Keratinocyte (primary cell): ENCODE data around the gene OR6C3.

Experiments used
- EZH2 ChIP-seq: IDR thresholded peaks from one replicate; pipeline ENCODE4 v1.6.1; 2012; ENCODE audit warnings: inconsistent platforms, mild to moderate bottlenecking, low read length, moderate library complexity
- TF ChIP-seq, protein P1 (sequence below), 3 experiments: IDR thresholded peaks in 1 of 3; conservative IDR thresholded peaks in 1 of 3; optimal IDR thresholded peaks in 1 of 3; 2 replicates in 2 of 3; 3 replicates in 1 of 3; pipeline versions ENCODE3 to v1.5.1; 2011; ENCODE audit warnings: low read length in 3 of 3, mild to moderate bottlenecking in 3 of 3, moderate library complexity in 2 of 3, control low read depth in 1 of 3, inconsistent platforms in 1 of 3; ENCODE audit not compliant: insufficient read depth in 2 of 3; ENCODE audit errors: extremely low read depth in 1 of 3

DNA sequence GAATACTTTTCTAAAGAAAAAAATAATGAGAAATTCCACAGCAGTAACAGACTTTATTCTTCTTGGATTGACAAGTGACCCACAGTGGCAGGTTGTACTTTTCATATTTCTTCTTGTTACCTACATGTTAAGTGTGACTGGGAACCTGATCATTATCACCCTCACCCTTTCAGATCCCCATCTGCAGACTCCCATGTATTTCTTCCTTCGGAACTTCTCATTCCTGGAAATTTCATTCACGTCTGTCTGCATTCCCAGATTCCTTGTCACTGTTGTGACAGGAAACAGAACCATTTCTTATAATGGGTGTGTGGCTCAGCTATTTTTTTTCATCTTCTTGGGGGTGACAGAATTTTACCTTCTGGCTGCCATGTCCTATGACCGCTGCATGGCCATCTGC lies 34.5 kb downstream of the OR6C3 start:
- TF ChIP-seq, protein P1, sequence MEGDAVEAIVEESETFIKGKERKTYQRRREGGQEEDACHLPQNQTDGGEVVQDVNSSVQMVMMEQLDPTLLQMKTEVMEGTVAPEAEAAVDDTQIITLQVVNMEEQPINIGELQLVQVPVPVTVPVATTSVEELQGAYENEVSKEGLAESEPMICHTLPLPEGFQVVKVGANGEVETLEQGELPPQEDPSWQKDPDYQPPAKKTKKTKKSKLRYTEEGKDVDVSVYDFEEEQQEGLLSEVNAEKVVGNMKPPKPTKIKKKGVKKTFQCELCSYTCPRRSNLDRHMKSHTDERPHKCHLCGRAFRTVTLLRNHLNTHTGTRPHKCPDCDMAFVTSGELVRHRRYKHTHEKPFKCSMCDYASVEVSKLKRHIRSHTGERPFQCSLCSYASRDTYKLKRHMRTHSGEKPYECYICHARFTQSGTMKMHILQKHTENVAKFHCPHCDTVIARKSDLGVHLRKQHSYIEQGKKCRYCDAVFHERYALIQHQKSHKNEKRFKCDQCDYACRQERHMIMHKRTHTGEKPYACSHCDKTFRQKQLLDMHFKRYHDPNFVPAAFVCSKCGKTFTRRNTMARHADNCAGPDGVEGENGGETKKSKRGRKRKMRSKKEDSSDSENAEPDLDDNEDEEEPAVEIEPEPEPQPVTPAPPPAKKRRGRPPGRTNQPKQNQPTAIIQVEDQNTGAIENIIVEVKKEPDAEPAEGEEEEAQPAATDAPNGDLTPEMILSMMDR (optimal IDR thresholded peaks at IDR 0.05 in 1 of 3, IDR thresholded peaks at IDR 0.05 in 1 of 3, conservative IDR thresholded peaks at IDR 0.05 in 1 of 3; ENCODE audit: extremely low read depth in 1 of 3, insufficient read depth in 2 of 3, low read length in 3 of 3), result no peak
- no peak for TF ChIP-seq EZH2
